Stimulated activated CD4-positive, alpha-beta T cell treated with anti-CD3 and anti-CD28 coated beads, Interleukin-2, amount 100 ng/mL, for 4 hours (primary cell): ENCODE results near the gene CXorf58.
"Not testable (repeated sequence)": the region's sequence is repeated elsewhere in the genome, so short reads cannot be mapped to it uniquely, and the experiment has no call there.

Source experiments
- DNase-seq: peaks from one replicate; pipeline ENCODE4 v3.0.0-alpha.2; 2020; ENCODE audit warnings: low read depth

The CXorf58 gene

GRCh38 chrX:23907498-23908218, at the start of gene CXorf58, which contains the start of gene APOO:
Gene CXorf58 (plus strand): TSS chrX:23908006. CDS start chrX:23910303, 2,297 bp downstream.
Gene APOO (minus strand): TSS chrX:23907938. CDS start chrX:23907702, 236 bp downstream.
- peak; percentile 85 for DNase-seq

GRCh38 chrX:23859238-23859637, 48.6 kb upstream of the CXorf58 start:
- not testable (repeated sequence) for DNase-seq

- no peak for DNase-seq
Observed at GRCh38 chrX:23861215-23861896, 46.5 kb upstream of the CXorf58 start.

- not testable (repeated sequence) for DNase-seq
Observed at GRCh38 chrX:23861952-23862351, 45.9 kb upstream of the CXorf58 start.

GRCh38 chrX:23864742-23865326, 43.0 kb upstream of the CXorf58 start:
- DNase-seq, result no peak

GRCh38 chrX:23870041-23870440, 37.8 kb upstream of the CXorf58 start:
- DNase-seq, result no peak

- DNase-seq, result no peak
Observed at GRCh38 chrX:23871905-23872546, 35.8 kb upstream of the CXorf58 start.

GRCh38 chrX:23879380-23880090, 28.3 kb upstream of the CXorf58 start:
- no peak for DNase-seq

GRCh38 chrX:23883737-23884354, 24.0 kb upstream of the CXorf58 start:
- no peak for DNase-seq

GRCh38 chrX:23884427-23885024, 23.3 kb upstream of the CXorf58 start:
- no peak for DNase-seq

GRCh38 chrX:23885803-23886202, 22.0 kb upstream of the CXorf58 start:
- no peak for DNase-seq

GRCh38 chrX:23887451-23887850, 20.4 kb upstream of the CXorf58 start:
- no peak for DNase-seq

- no peak for DNase-seq
Observed at GRCh38 chrX:23887918-23888317, 19.9 kb upstream of the CXorf58 start.

GRCh38 chrX:23888887-23889501, 18.8 kb upstream of the CXorf58 start:
- DNase-seq, result no peak

- no peak for DNase-seq
Observed at GRCh38 chrX:23890933-23891332, 16.9 kb upstream of the CXorf58 start.

- DNase-seq, result not testable (repeated sequence)
Observed at GRCh38 chrX:23894993-23895392, 12.8 kb upstream of the CXorf58 start.

GRCh38 chrX:23896539-23896938, 11.3 kb upstream of the CXorf58 start:
- not testable (repeated sequence) for DNase-seq

- DNase-seq, result no peak
Observed at GRCh38 chrX:23896981-23897380, 10.8 kb upstream of the CXorf58 start.

- DNase-seq, result no peak
Observed at GRCh38 chrX:23898412-23898959, 9.3 kb upstream of the CXorf58 start.

- no peak for DNase-seq
Observed at GRCh38 chrX:23900220-23900797, 7.5 kb upstream of the CXorf58 start.
